SKM-1 treated with dmso at 0.1 percent for 144 hours (cell line): ENCODE measurements around the gene PRKRIP1.
"Not testable (repeated sequence)": the region's sequence is repeated elsewhere in the genome, so short reads cannot be mapped to it uniquely, and the experiment has no call there.

ENCODE experiments used
- DNase-seq: peaks from one replicate; lab custom pipeline; 2025; ENCODE audit not compliant: unreplicated experiment; lab: John Stamatoyannopoulos, UW

PRKRIP1 gene

DNA sequence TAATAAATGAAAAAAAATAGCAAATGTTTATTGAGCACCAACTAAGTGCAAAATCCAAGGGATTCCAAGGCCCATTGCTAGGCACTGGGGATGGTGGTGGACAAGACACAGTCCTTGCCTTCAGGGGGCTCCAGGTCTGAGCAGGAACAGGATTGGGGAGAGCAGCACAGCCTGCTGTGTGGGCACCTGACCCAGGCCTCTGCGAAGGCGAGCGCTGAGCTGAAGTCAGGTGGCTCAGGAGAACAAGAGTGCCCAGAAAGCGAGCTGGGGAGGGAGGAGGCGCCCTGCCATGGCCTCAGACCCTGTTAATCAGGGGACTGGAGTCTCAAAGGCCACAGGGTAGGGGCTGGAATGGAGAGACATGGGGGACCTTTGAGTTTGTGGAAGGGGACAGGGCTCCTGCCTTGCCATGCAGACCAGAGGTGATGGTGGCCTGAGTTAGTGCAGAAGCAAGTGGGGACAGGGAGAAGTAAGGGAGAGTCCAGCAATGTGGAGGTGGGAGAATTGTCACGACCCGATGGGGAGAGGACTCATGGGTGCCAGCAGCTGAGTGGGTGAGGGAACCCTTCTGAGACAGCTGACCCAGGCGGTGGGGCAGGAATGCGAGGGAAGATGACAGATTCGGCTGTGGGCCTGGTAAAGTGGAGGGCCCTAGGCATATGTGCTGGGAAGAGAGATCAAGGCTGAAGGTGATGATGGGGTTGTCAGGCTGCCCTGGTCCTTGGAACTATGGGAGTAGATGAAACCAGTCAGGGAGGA is 33.2 kb downstream of the PRKRIP1 start:
- DNase-seq = no peak

GRCh38 chr7:102431617-102432298 is 35.6 kb downstream of the PRKRIP1 start:
- no peak for DNase-seq

DNA sequence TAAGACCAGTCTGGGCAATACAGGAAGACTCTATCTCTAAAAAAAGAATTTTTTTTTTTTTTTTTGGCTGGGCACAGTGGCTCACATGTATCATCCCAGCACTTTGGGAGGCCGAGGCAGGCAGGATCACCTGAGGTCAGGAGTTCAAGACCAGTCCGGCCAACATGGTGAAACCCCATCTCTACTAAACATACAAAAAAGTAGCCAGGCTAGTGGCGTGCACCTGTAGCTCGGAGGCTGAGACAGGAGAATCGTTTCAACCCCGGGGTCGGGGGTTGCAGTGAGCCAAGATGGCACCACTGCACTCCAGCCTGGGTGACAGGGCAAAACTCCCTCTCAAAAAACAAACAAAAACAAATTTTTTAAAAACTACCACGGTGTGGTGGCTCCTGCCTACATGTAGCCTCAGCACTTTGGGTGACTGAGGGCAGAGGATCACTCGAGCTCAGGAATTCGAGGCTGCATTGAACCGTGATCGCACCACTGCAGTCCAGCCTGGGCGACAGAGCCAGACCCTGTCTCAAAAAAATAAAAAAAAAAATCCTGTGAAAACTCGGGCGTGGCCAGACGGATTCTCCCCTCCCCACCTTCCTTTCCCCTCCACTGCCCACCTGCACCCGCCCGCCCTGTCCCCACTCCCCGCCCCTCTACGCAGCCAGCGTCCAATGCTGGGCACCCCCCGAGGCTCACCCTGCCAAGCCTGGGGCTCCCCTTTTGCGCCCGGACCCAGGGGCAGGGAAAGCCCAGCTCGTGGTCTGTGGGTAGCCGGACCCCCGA is 36.5 kb downstream of the PRKRIP1 start:
- DNase-seq = no peak

DNA sequence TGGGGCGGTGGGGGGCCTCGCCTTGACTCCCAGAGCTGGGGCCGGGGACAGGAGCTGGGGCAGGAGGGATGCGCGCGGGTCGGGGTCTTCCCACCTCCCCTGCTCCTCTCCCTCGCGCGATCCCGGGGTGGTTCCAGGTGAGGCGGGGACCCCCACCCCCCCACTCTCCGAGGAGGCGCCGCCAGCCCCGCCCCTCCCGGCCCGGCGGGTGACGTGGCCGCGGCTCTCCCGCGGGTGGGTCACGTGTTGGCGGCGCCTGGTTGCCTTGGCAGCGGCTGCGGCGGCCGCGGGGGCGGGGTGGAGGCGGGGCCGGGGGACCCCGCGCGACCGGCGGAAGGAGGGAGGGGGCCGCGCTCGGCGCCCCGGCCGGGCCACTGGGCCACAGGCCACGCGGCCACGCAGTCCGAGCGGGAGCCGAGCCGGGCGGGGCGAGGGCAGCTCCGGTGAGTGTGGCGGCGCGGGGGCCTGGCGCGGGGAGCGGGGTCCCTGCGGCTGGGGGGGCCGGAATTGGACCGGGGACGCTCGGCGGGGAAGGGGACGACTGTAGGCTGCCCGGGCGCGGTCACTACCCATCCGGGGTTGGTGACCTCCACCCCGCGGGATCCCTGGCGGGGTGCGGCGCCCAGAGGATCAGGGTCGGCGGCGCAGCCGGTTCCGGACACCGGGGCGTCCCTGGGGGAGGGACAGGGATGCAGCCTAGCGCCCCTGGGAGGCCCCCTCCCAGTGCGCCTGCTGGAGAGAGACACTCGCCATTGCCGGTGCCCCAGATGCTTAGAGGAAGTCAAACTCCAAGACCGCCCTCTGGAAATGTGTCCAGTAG is 37.3 kb downstream of the PRKRIP1 start, which contains the start of gene ORAI2:
ORAI2 (plus strand) TSS at position 357 of the 820 bp plus-strand sequence. CDS start 5,382 bp downstream, outside the sequence.
- DNase-seq = peak; percentile 41

- no peak for DNase-seq
These were observed 37.9 kb downstream of the PRKRIP1 start for GRCh38 chr7:102434039-102434486.

DNA sequence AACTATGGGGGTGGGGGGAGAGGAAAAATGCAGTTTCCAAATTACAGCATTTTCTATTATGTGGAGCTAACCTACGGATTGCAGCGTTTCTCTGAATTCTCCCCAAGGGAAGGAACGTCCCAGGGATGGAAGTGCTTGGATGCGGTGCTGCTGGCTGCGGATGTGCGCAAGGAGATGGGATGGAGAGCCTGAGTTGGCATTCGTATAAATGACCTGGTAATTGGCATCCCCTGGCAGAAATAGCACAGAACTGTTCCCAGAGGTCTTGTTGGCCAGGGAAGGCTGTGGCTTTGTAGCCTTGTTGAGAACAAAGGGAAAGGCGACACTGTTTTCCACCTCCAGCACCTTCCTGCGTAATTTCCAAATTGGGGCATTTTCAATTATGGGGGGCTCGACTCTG is 40.0 kb downstream of the PRKRIP1 start:
- DNase-seq = no peak

DNA sequence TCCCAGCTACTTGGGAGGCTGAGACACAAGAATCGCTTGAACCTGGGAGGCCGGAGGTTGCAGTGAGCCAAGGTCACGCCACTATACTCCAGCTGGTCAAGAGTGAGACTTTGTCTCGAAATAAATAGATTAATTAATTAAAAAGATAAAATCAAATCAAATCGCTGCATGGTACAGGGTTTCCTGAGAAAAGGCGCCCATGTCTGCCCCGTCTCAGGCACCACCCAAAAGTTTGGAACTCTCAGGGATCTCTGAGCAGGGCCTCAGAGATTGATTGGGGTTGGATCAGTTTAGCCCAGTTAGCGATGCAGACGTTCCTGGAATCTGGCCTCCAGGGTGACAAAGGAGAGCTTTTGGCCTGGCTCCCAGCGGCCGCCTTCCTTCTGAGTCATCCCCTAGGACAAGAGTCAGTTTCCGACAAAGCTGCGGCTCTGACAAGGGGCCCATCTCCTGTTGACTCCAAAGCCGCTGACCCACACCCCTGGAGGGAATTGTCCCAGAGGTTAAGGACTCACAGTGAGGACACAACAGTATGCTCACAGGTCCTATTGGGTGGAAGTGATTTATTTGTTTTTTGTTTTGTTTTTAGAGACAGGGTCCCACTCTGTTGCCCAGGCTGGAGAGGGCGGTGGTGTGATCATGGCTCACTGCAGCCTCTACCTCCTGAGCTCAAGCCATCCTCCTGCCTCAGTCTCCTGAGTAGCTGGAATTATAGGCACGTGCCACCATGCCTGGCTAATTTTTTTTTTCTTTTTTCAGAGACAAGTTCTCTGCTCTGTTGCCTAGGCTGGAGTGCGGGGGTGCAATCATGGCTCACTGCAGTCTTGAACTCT is 44.0 kb downstream of the PRKRIP1 start:
- DNase-seq = no peak

GRCh38 chr7:102444961-102445673 is 49.0 kb downstream of the PRKRIP1 start:
- DNase-seq = no peak

DNA sequence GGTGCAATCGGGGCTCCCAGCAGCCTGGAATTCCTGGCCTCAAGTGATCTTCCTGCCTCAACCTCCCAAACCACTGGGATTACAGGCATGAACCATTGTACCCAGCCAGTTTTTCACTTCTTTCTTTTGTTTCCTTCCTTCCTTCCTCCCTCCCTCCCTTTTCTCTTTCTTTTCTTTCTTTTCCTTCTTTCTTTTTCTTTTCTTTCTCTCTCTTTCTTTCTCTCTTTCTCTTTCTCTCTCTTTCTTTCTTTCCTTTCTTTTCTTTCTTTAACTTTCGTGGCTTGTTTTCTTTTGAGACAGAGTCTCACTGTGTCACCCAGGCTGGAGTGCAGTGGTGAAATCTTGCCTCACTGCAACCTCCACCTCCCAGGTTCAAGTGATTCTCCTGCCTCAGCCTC is 49.5 kb downstream of the PRKRIP1 start:
- no peak for DNase-seq

DNA sequence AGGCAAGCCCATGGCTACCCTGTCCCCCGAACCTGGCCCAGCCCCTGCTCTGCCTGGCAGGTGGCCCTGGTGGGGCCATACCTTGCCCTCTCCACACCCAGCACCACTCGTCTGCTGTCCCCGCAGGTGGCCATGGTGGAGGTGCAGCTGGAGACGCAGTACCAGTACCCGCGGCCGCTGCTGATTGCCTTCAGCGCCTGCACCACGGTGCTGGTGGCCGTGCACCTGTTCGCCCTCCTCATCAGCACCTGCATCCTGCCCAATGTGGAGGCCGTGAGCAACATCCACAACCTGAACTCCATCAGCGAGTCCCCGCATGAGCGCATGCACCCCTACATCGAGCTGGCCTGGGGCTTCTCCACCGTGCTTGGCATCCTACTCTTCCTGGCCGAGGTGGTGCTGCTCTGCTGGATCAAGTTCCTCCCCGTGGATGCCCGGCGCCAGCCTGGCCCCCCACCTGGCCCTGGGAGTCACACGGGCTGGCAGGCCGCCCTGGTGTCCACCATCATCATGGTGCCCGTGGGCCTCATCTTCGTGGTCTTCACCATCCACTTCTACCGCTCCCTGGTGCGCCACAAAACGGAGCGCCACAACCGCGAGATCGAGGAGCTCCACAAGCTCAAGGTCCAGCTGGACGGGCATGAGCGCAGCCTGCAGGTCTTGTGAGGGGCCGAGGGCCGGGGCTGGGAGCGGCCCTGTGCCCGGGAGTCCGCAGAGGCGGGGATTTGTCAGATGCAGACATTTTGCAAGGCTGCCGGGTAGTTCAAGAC is 50.4 kb downstream of the PRKRIP1 start:
- DNase-seq = no peak

DNA sequence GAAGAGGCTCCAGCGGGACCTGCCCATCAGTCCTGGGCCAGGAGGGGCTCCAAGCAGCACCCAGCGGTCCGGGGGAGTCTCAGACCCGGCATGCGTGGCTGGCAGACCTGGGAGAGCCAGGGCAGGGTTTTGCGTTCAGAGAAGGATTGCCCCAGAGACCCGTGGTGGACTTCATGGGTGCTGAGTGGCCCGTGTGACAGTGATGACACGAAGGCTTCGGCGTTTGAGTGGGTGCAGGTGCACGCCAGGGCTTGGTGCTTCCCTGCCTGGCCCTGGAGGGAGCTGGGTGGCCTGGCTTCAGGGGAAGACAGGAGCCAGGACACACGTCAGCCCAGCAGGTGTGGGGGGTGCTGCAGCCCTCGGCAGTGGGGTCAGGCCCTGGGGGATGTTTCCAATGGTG is 51.1 kb downstream of the PRKRIP1 start:
- DNase-seq = no peak

- no peak for DNase-seq
These were observed 53.0 kb downstream of the PRKRIP1 start for GRCh38 chr7:102449136-102449535.

DNA sequence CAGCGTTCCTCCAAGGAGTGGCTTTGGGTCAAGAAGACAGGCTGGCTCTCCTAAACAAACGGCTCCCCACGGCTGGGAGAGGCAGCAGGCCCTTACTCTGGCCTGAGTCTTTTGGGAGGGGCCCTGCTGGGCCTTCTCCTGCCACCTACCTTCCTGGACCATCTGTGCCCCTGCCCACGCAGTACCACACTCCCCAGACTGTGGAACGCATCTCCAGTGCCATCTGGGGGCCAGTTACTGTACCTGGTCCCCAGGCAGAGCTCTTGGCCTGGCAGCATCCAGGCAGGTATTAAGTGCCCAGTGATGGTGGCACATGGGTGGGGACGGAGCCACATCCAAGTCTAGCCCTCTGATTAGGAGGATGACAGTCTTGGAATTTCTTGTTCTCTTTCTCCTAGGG is 54.1 kb downstream of the PRKRIP1 start:
- DNase-seq = no peak

GRCh38 chr7:102451371-102452054 is 55.4 kb downstream of the PRKRIP1 start:
- no peak for DNase-seq

GRCh38 chr7:102452451-102452850 is 56.3 kb downstream of the PRKRIP1 start:
- no peak for DNase-seq

DNA sequence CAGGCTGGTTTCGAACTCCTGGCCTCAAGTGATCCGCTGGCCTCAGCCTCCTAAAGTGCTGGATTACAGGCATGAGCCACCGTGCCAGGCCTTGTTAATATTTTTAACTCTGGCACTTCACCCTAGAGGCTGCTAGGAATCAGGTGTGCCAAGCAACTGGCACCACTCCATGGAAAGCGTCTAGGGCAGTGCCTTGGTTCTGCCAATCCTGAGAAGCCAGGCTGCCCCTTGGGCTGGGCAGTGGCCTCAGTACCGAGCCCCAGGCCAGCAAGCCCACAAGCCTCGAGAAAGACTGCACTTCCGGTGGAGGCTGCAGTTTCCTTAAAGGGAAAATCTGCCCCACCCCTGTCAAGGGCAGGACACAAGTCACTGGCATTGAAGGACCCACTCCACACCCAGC is 57.2 kb downstream of the PRKRIP1 start:
- DNase-seq = no peak

- DNase-seq = no peak
These were observed 58.3 kb downstream of the PRKRIP1 start for GRCh38 chr7:102454468-102454867.

- DNase-seq = not testable (repeated sequence)
These were observed 58.8 kb downstream of the PRKRIP1 start for GRCh38 chr7:102454932-102455331.
